Measurements from ENCODE around the gene TMEM151A. TPM values are rescaled to one million over a fixed set of nuclear protein-coding genes. Genes with fewer than 3 reads are reported as not detected.

Gene TMEM151A
- total RNA-seq, 1 experiment from 2014 or later: not detected

GRCh38 chr11:66286699-66287098 is 5.0 kb upstream of the TMEM151A start:
- Histone ChIP-seq H4K20me1 (ENCODE audit: low read length) (no peaks in the 10 kb centered on the region), H3K36me3 (ENCODE audit: low read depth, low read length) (no peaks in the 10 kb centered on the region), H3K9me2 (replicated peaks; ENCODE audit: low read length) (no peaks in the 10 kb centered on the region), H2AFZ (ENCODE audit: low read length) (no peak overlapping the region), H3K4me1 (ENCODE audit: insufficient read depth, low read length) (peaks cover 18% of the 10 kb centered on the region), H3F3A (ENCODE audit: low read length, unreplicated experiment) (no peaks in the 10 kb centered on the region), H3K4me2 (ENCODE audit: low read length) (no peak overlapping the region), H3K9ac (ENCODE audit: low read length) (no peak overlapping the region), H3K4me3 (ENCODE audit: low read length) (no peak overlapping the region), H3K79me2 (ENCODE audit: low read length) (peaks cover 23% of the 10 kb centered on the region), H3K27me3 (ENCODE audit: low read length) (0 out of 2 replicates have a peak, but pooled peaks cover 4% of the 10 kb centered on the region), H3K27ac (ENCODE audit: low read length) (no peak overlapping the region), H3K9me3 (ENCODE audit: low read length) (no peaks in the 10 kb centered on the region)
- ATAC-seq: no peak
- BruUV-seq (replicated peaks): no TSS peak
- POLR2A ChIA-PET (ENCODE audit: unreplicated experiment): no interaction called here
- DNase-seq: no peak
- TF ChIP-seq, protein P1, sequence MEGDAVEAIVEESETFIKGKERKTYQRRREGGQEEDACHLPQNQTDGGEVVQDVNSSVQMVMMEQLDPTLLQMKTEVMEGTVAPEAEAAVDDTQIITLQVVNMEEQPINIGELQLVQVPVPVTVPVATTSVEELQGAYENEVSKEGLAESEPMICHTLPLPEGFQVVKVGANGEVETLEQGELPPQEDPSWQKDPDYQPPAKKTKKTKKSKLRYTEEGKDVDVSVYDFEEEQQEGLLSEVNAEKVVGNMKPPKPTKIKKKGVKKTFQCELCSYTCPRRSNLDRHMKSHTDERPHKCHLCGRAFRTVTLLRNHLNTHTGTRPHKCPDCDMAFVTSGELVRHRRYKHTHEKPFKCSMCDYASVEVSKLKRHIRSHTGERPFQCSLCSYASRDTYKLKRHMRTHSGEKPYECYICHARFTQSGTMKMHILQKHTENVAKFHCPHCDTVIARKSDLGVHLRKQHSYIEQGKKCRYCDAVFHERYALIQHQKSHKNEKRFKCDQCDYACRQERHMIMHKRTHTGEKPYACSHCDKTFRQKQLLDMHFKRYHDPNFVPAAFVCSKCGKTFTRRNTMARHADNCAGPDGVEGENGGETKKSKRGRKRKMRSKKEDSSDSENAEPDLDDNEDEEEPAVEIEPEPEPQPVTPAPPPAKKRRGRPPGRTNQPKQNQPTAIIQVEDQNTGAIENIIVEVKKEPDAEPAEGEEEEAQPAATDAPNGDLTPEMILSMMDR (conservative IDR thresholded peaks at IDR 0.05; ENCODE audit: low read depth, low read length): no peak
- no peak for TF ChIP-seq EZH2phosphoT487 (IDR thresholded peaks at IDR 0.05; ENCODE audit: borderline replicate concordance, low read length)
- no peak for TF ChIP-seq EZH2 (IDR thresholded peaks at IDR 0.05; ENCODE audit: low read length, unreplicated experiment)
- intact Hi-C loops (cut with micrococcal nuclease): no loop called here
- CTCF ChIA-PET: no interaction called here

- TF ChIP-seq, protein P1 (conservative IDR thresholded peaks at IDR 0.05; ENCODE audit: low read depth, low read length): no peak
- TF ChIP-seq EZH2 (IDR thresholded peaks at IDR 0.05; ENCODE audit: low read length, unreplicated experiment) (no peak), EZH2phosphoT487 (IDR thresholded peaks at IDR 0.05; ENCODE audit: borderline replicate concordance, low read length) (no peak)
- BruUV-seq (replicated peaks): no TSS peak
- intact Hi-C loops (cut with micrococcal nuclease): no loop called here
- CTCF ChIA-PET: no interaction called here
- no peaks in the 10 kb centered on the region for H3K36me3 ChIP-seq (ENCODE audit: low read depth, low read length)
- peaks cover 23% of the 10 kb centered on the region for H3K79me2 ChIP-seq (ENCODE audit: low read length)
- no peaks in the 10 kb centered on the region for H3K9me2 ChIP-seq (replicated peaks; ENCODE audit: low read length)
- no peak overlapping the region for H2AFZ ChIP-seq (ENCODE audit: low read length)
- H3K9me3 ChIP-seq (ENCODE audit: low read length): no peaks in the 10 kb centered on the region
- no peaks in the 10 kb centered on the region for H3F3A ChIP-seq (ENCODE audit: low read length, unreplicated experiment)
- no peak for ATAC-seq
- POLR2A ChIA-PET (ENCODE audit: unreplicated experiment): no interaction called here
- H3K4me2 ChIP-seq (ENCODE audit: low read length): peak overlapping the region; percentile 97
- peaks cover 6% of the 10 kb centered on the region for H3K27me3 ChIP-seq (ENCODE audit: low read length)
- peaks cover 18% of the 10 kb centered on the region for H3K4me1 ChIP-seq (ENCODE audit: insufficient read depth, low read length)
- H3K4me3 ChIP-seq (ENCODE audit: low read length): peak overlapping the region; percentile 90
- H3K9ac ChIP-seq (ENCODE audit: low read length): no peak overlapping the region
- DNase-seq: no peak
- H4K20me1 ChIP-seq (ENCODE audit: low read length): no peaks in the 10 kb centered on the region
- H3K27ac ChIP-seq (ENCODE audit: low read length): no peak overlapping the region
Observed at GRCh38 chr11:66287211-66287888, 4.3 kb upstream of the TMEM151A start.

Data from PC-3 (cell line).